Esophagus muscularis mucosa (tissue), 4 donors: Measurements from ENCODE around the gene FDXR. TPM values are rescaled to one million over a fixed set of nuclear protein-coding genes. Genes with fewer than 3 reads are reported as not detected.
A peak's percentile ranks its signal among the peaks of the same experiment; 100 is the strongest.

Source experiments
- DNase-seq: peaks from one replicate; pipeline ENCODE4 v3.0.0-alpha.2; 2017; ENCODE audit errors: extremely low spot score
- H3K27ac ChIP-seq, 4 donors: fragments of 200-600 bp; sonication (generic); replicated peaks in 1 of 4; 1 replicate in 3 of 4; 2 replicates in 1 of 4; pipeline ENCODE4 v1.5.1; 2016 to 2019; ENCODE audit warnings: mild to moderate bottlenecking in 1 of 4
- H3K27me3 ChIP-seq, 4 donors: fragments of 200-600 bp; sonication (generic); one replicate each; pipeline versions ENCODE4 v1.5.1 to v1.6.0; 2016 to 2019
- H3K36me3 ChIP-seq, 4 donors: fragments of 200-600 bp; sonication (generic); one replicate each; pipeline ENCODE4 v1.5.1; 2016 to 2019
- H3K4me1 ChIP-seq, 4 donors: fragments of 200-600 bp; sonication (generic); one replicate each; pipeline ENCODE4 v1.5.1; 2016 to 2019
- H3K4me3 ChIP-seq, 4 donors: fragments of 200-600 bp; sonication (generic); 1 replicate in 2 of 4; 2 replicates in 2 of 4; pipeline ENCODE4 v1.5.1; 2016 to 2019; ENCODE audit warnings: mild to moderate bottlenecking in 4 of 4, moderate library complexity in 1 of 4
- H3K9me3 ChIP-seq, 4 donors: fragments of 200-600 bp; sonication (generic); 1 replicate in 3 of 4; 2 replicates in 1 of 4; pipeline ENCODE4 v1.5.1; 2016 to 2019
- CTCF ChIP-seq, 3 experiments: fragments of 200-600 bp in 2 of 3; fragments of 450-650 bp in 1 of 3; sonication (generic) in 2 of 3; IDR thresholded peaks; one replicate each; pipeline ENCODE4 v1.5.1; 2017 to 2019; ENCODE audit warnings: antibody characterized with exemption in 3 of 3, mild to moderate bottlenecking in 2 of 3, moderate library complexity in 1 of 3
- EP300 ChIP-seq: sonication (generic); formaldehyde crosslinking; IDR thresholded peaks from one replicate; pipeline ENCODE4 v1.6.1; 2017; ENCODE audit warnings: antibody characterized with exemption
- POLR2A ChIP-seq: fragments of 450-650 bp; IDR thresholded peaks from one replicate; pipeline ENCODE4 v1.6.1; 2017; ENCODE audit warnings: antibody characterized with exemption, moderate library complexity, mild to moderate bottlenecking, low read depth
- POLR2AphosphoS5 ChIP-seq, 2 donors: sonication (generic); formaldehyde crosslinking; IDR thresholded peaks; one replicate each; pipeline ENCODE4 v1.6.1; 2017; ENCODE audit warnings: antibody characterized with exemption in 2 of 2
- WGBS: methylation state at CpG from one replicate; pipeline ENCODE4 v1.1.5; 2018; 5-methylcytosine and 5-hydroxymethylcytosine counted together
- intact Hi-C: fragments of 100-400 bp; cut with DNase I; formaldehyde crosslinking; loops from one replicate; pipeline ENCODE4 v1.15.1; 2023
- total RNA-seq, 4 donors: library from RNA; depleted of rRNA; stranded (reverse); fragments of >200 nt; gene quantifications; one replicate each; pipeline versions ENCODE4 v1.1.0 to v1.2.1, GENCODE V29; 2016

Gene FDXR
- total RNA-seq, 4 donors from 2014 or later = 4.9 to 10.6 (median 7.0) TPM

GRCh38 chr17:74900208-74900607, 27.4 kb upstream of the FDXR start:
- H3K27ac ChIP-seq = no peak overlapping the region
- peaks cover 0 to 60% (median under 1%) of the 10 kb centered on the region in 4 donors for H3K27me3 ChIP-seq
- TF ChIP-seq EP300 (no peak), POLR2AphosphoS5 (IDR thresholded peaks at IDR 0.05) (no peak), CTCF (IDR thresholded peaks at IDR 0.05) (no peak), POLR2A (no peak)
- intact Hi-C loops = no loop called here
- H3K4me1 ChIP-seq = no peaks in the 10 kb centered on the region
- no peak for DNase-seq
- no peaks in the 10 kb centered on the region for H3K36me3 ChIP-seq
- no peaks in the 10 kb centered on the region for H3K9me3 ChIP-seq
- H3K4me3 ChIP-seq = no peak overlapping the region
- WGBS = 87% methylated on average over 8 of the region's 8 CpGs

DNA sequence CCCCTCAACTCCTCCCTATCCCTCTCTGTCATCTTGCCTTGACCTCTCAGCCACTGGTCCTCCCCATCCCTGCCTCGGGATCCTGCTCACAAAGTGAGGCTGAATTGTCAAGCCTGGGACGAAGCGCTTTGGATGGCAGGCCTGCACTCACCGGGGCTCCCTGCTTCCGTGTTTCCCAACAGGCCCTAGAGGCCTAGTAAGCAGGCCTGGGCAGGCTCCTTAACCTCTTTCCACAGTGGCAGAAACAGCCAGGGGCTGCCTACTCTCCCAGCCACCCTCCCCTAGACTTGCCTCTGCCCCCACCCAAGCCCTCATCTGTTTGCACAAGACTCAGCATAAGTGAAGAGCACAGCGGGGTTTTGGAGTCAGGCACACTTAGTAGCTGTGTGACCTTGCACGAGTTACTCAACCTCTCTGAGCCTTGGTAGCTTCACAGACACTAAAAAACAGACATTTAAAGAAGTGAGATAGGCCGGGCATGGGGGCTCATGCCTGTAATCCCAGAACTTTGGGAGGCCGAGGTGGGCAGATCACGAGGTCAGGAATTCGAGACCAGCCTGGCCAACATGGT, 25.7 kb upstream of the FDXR start:
- H3K27me3 ChIP-seq = peaks cover 0 to 60% (median 15%) of the 10 kb centered on the region in 4 donors
- no peaks in the 10 kb centered on the region for H3K9me3 ChIP-seq
- TF ChIP-seq POLR2AphosphoS5 (IDR thresholded peaks at IDR 0.05) = no peak
- no peak for TF ChIP-seq POLR2A
- no peak for TF ChIP-seq CTCF (IDR thresholded peaks at IDR 0.05)
- TF ChIP-seq EP300 = no peak
- no peak for DNase-seq
- no peak overlapping the region for H3K4me3 ChIP-seq
- WGBS = 85% methylated on average over 10 of the region's 11 CpGs
- intact Hi-C loops = no loop called here
- H3K27ac ChIP-seq = no peak overlapping the region
- H3K36me3 ChIP-seq = no peaks in the 10 kb centered on the region
- H3K4me1 ChIP-seq = peaks cover 3 to 6% (median 5%) of the 10 kb centered on the region in 4 donors

DNA sequence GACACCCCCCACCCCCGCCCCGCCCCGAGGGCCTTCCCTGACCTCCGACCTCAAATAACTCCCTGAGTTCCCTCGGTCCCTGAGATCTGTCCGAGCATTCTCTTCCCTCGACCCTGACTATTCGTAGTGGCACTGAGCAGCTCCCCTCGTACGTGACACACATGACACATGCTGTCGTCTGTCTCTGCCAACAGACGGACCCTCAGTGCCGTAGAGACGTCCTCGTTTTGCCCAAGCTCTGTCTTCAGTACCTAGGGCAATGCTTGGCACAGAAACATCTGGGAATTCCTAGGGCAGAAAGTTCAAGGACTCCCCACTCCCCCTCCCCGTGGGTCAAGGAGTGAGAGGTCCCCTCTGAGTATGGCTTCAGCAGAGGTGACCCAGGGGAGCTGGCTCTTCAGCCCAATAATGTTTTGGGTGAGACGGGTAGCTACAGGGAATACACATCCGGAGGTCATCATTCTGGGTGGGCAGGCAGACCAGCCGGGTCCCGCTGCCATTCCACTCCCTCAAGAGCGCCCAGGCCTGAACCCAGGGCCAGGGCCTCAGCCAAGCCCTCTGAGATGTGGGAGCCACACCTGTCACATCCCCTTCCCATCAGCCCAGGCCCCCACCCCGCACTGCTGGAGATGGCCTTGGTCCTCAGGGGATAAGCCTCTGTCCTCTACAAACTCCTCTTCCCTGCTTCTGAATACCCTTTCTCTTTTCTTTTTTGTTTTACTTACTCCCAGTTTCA, 21.3 kb upstream of the FDXR start:
- Histone ChIP-seq H3K4me3 (peak overlapping the region; percentile 38 to 51 (median 45)), H3K9me3 (no peaks in the 10 kb centered on the region), H3K27me3 (peaks cover 0 to 73% (median 28%) of the 10 kb centered on the region in 4 donors), H3K36me3 (no peaks in the 10 kb centered on the region), H3K27ac (no peak overlapping the region), H3K4me1 (peaks cover 7 to 16% (median 13%) of the 10 kb centered on the region in 4 donors)
- WGBS = 33% methylated on average over 13 of the region's 22 CpGs
- TF ChIP-seq POLR2A = no peak
- TF ChIP-seq CTCF (IDR thresholded peaks at IDR 0.05) = no peak
- no peak for TF ChIP-seq EP300
- no peak for TF ChIP-seq POLR2AphosphoS5 (IDR thresholded peaks at IDR 0.05)
- intact Hi-C loops = no loop called here
- no peak for DNase-seq

GRCh38 chr17:74892974-74893911, 20.4 kb upstream of the FDXR start, which contains the start of gene FADS6:
TSS of gene FADS6 (minus strand) at chr17:74893633. CDS start at chr17:74893595, 38 bp downstream.
- no peak for DNase-seq
- H3K36me3 ChIP-seq = no peaks in the 10 kb centered on the region
- no peak within 1 kb of the TSS for H3K27ac ChIP-seq
- H3K27me3 ChIP-seq = peaks cover 0 to 81% (median 28%) of the 10 kb centered on the region in 4 donors
- WGBS = 8% methylated on average over 25 of the region's 86 CpGs
- peaks cover 7 to 16% (median 13%) of the 10 kb centered on the region in 4 donors for H3K4me1 ChIP-seq
- TF ChIP-seq CTCF (IDR thresholded peaks at IDR 0.05) (no peak), POLR2A (no peak), POLR2AphosphoS5 (IDR thresholded peaks at IDR 0.05) (no peak), EP300 (no peak)
- peak within 1 kb of the TSS; percentile 38 to 51 (median 45) for H3K4me3 ChIP-seq
- H3K9me3 ChIP-seq = no peaks in the 10 kb centered on the region
- intact Hi-C loops = no loop called here
